Nephron (organoid): ENCODE results near the gene PLB1.

Source experiments
- H3K27ac Mint-ChIP-seq, 3 experiments: 2 replicates each; pipeline ENCODE4 v1.8.0; 2020; ENCODE audit warnings: mixed read lengths in 3 of 3, mild to moderate bottlenecking in 2 of 3, moderate library complexity in 1 of 3
- H3K27me3 Mint-ChIP-seq: 2 replicates; pipeline ENCODE4 v1.8.0; 2021; ENCODE audit warnings: low read depth, mild to moderate bottlenecking, moderate library complexity, mixed read lengths
- H3K36me3 Mint-ChIP-seq: 2 replicates; pipeline ENCODE4 v1.8.0; 2020; ENCODE audit warnings: low read depth, mixed read lengths
- H3K4me1 Mint-ChIP-seq: 2 replicates; pipeline ENCODE4 v1.8.0; 2020; ENCODE audit warnings: mixed read lengths
- H3K4me3 Mint-ChIP-seq, 3 experiments: 2 replicates each; pipeline ENCODE4 v1.8.0; 2020; ENCODE audit warnings: mild to moderate bottlenecking in 3 of 3, mixed read lengths in 3 of 3, moderate library complexity in 2 of 3
- H3K9me3 Mint-ChIP-seq: 2 replicates; pipeline ENCODE4 v1.8.0; 2020; ENCODE audit warnings: mixed read lengths
- TF ChIP-seq, protein P1 (sequence below), 3 experiments: fragments of 200-600 bp; sonication (generic); IDR thresholded peaks; one replicate each; pipeline ENCODE4 v1.5.0; 2021; ENCODE audit warnings: antibody characterized with exemption in 3 of 3; ENCODE audit not compliant: unreplicated experiment in 3 of 3

PLB1 gene

DNA sequence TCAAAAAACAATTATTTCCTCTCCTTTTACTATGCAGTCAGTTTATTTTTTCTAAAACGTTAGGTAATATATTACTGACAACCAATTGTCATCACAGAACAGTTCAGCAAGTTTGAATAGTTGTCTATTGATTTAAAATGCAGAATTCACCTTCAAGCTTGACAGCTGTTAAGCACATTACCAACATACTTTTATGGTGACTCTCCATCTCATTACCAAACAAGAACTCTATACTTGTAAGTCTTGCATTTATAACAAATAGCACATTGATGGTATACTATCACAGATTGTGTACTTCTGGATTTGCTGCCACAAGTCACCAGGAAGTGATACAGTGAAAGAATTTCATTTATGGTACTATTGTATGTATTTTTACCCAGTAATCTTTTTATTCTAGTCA is 156.4 kb downstream of the PLB1 start:
- TF ChIP-seq, protein P1, sequence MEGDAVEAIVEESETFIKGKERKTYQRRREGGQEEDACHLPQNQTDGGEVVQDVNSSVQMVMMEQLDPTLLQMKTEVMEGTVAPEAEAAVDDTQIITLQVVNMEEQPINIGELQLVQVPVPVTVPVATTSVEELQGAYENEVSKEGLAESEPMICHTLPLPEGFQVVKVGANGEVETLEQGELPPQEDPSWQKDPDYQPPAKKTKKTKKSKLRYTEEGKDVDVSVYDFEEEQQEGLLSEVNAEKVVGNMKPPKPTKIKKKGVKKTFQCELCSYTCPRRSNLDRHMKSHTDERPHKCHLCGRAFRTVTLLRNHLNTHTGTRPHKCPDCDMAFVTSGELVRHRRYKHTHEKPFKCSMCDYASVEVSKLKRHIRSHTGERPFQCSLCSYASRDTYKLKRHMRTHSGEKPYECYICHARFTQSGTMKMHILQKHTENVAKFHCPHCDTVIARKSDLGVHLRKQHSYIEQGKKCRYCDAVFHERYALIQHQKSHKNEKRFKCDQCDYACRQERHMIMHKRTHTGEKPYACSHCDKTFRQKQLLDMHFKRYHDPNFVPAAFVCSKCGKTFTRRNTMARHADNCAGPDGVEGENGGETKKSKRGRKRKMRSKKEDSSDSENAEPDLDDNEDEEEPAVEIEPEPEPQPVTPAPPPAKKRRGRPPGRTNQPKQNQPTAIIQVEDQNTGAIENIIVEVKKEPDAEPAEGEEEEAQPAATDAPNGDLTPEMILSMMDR (IDR thresholded peaks at IDR 0.05; ENCODE audit: unreplicated experiment in 3 of 3) = no peak
- Mint-ChIP-seq H3K27me3 (peaks cover 4% of the 10 kb centered on the region), H3K4me3 (no peak overlapping the region), H3K4me1 (peaks cover 56% of the 10 kb centered on the region), H3K36me3 (no peaks in the 10 kb centered on the region), H3K9me3 (no peaks in the 10 kb centered on the region), H3K27ac (peak overlapping the region in 1 of 3 experiments; percentile 14)

DNA sequence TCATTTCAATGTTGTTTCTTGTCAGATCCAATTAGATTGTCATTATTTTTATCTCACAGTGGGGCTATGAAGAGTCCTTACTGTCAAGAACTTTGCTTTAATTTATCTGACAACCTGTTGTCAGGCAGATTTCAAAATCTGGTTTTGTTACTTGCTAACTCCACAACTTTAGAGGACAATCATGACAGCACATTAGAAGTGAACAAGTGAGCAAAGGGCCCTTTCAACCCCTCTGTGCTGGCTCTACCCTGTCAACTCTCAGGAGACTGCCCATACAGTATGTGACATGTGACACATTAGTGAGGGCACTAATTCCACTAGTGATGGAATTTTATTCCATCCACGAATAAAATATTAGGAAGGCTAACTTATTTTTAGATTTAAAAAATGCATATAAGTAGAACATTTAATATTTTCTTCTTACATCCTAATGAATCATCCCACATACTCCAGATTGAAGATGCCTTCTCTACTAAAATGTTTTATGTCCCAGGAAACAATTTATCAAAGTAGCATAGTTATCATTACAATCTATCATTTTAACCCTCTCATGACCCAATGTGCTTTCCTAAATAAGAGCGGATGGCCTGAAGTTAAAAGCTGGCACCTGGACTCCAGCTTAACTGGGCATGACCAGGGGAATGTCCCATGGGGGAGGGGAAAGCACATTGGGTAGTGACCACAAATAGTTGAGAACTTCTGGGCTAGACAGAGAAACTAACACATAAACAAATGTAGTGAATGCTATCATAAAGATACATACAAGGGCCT is 158.2 kb downstream of the PLB1 start:
- peaks cover 57% of the 10 kb centered on the region for H3K4me1 Mint-ChIP-seq
- H3K27ac Mint-ChIP-seq = peak overlapping the region in 2 of 3 experiments; percentile 66 to 74
- peaks cover 2% of the 10 kb centered on the region for H3K9me3 Mint-ChIP-seq

DNA sequence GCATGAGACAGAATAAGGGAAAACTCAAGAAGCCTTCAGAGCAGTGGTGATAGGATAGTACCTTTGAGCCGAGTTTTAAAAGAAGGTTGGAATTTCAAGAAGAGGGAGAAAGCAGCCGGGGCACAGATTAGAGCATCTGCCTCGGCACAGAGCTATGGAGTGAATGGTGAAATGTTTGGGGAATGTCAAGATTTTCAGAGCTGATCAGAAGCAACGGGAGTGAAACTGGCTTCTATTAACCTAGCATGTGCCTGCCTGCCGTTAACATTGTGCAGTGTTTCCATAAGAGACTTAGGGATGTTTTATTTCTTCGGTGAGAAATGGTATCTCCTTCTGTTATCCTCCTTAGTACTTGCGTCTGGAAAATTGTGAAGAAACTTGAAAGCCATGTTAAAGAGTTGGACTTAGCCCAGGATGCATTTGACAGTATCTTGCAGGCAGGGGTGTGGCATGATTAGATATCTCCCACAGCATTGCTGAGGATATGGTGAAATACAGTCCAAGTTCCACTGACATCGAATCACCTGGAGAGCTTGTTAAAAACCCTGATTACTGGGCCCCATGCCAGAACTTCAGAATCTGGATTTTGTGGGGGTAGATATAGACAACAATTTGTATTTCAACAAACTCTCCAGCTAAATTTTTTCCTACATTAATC is 158.9 kb downstream of the PLB1 start:
- Mint-ChIP-seq H3K27me3 (peaks cover 4% of the 10 kb centered on the region), H3K4me1 (peaks cover 51% of the 10 kb centered on the region), H3K9me3 (peaks cover 2% of the 10 kb centered on the region), H3K4me3 (no peak overlapping the region), H3K27ac (peak overlapping the region; percentile 0 to 74 (median 66)), H3K36me3 (no peaks in the 10 kb centered on the region)
- TF ChIP-seq, protein P1 (IDR thresholded peaks at IDR 0.05; ENCODE audit: unreplicated experiment in 3 of 3) = no peak

More for the DNA sequence above, 158.2 kb downstream of the PLB1 start:
- TF ChIP-seq, protein P1 (IDR thresholded peaks at IDR 0.05; ENCODE audit: unreplicated experiment in 3 of 3) = no peak
- H3K36me3 Mint-ChIP-seq = no peaks in the 10 kb centered on the region
- H3K4me3 Mint-ChIP-seq = no peak overlapping the region
- peaks cover 4% of the 10 kb centered on the region for H3K27me3 Mint-ChIP-seq

DNA sequence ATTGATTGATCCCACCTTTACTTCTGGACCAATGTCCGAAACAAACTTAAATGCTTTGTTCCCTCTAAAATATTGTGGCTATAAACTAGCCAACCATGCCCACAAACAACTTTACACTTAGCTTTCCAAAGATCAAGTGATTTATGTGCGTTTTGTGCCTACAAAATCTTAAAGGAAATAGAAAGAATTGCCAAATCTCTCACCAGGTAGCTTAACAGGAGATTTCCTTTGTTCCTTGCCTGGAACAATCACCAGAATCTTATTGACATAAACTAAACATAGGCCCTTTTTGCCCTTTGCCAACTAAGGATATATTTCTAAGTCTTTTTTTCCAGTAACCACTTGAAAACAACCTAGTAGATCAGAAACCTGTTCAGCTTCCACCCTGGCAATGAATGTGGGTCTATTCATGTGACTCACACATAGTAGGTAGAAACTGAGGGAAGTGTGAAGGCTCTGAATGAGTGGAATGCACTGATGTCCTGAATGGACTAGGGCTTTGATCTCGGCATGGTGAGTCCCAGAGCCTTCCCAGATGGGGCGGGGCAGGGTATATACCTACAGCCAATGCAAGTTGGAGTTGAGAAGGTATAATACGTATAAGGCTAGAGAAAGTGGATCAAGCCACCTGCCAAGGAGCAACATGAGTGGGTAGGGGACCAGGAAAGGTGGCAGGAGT is 161.2 kb downstream of the PLB1 start:
- Mint-ChIP-seq H3K9me3 (peaks cover 2% of the 10 kb centered on the region), H3K4me3 (no peak overlapping the region), H3K27me3 (no peaks in the 10 kb centered on the region), H3K4me1 (peaks cover 51% of the 10 kb centered on the region), H3K36me3 (no peaks in the 10 kb centered on the region), H3K27ac (peak overlapping the region in 2 of 3 experiments; percentile 26 to 42)
- TF ChIP-seq, protein P1 (IDR thresholded peaks at IDR 0.05; ENCODE audit: unreplicated experiment in 3 of 3) = no peak

DNA sequence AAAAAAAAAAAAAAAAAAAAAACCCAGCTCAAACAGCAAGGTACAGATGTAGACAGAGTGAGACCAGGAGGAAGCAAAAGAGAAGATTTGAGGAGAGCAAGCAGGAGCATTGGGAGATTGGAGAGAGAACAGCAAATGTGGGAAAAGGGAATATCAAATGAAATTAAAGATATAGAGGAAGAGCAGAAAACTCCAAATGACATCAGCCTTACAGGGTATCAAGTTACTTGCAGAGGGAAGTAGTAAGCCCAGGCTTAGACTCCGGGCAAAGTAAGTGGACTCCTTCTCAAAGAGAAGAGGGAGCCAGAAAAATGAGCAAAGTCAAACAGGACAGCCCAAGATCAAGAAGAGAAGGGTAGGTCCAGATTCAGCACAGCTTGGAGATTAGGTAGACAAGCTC is 162.5 kb downstream of the PLB1 start:
- Mint-ChIP-seq H3K36me3 (no peaks in the 10 kb centered on the region), H3K27ac (peak overlapping the region in 2 of 3 experiments; percentile 69 to 72), H3K9me3 (peaks cover 2% of the 10 kb centered on the region), H3K4me1 (peaks cover 55% of the 10 kb centered on the region), H3K4me3 (peak overlapping the region in 1 of 3 experiments; percentile 0), H3K27me3 (no peaks in the 10 kb centered on the region)
- TF ChIP-seq, protein P1 (IDR thresholded peaks at IDR 0.05; ENCODE audit: unreplicated experiment in 3 of 3) = no peak
